Astrocyte of the spinal cord (primary cell): Measurements from ENCODE around the gene MECP2.
A peak's percentile ranks its signal among the peaks of the same experiment; 100 is the strongest.

ENCODE experiments used
- DNase-seq: peaks from one replicate; pipeline ENCODE4 v3.0.0; 2011; ENCODE audit warnings: low read depth, low spot score
- H3K4me3 ChIP-seq: 2 replicates; pipeline ENCODE4 v1.5.1; 2011; ENCODE audit warnings: low read depth, mild to moderate bottlenecking, low read length, moderate library complexity
- in situ Hi-C: cut with HindIII; loops from 2 replicates; pipeline ENCODE4 v1.10.0; 2017; ENCODE audit warnings: low sequenced_read_pairs
- TF ChIP-seq, protein P1 (sequence below): IDR thresholded peaks from 2 replicates; pipeline ENCODE4 v1.5.1; 2012; ENCODE audit warnings: low read depth, mild to moderate bottlenecking, low read length, inconsistent platforms

Gene MECP2

DNA sequence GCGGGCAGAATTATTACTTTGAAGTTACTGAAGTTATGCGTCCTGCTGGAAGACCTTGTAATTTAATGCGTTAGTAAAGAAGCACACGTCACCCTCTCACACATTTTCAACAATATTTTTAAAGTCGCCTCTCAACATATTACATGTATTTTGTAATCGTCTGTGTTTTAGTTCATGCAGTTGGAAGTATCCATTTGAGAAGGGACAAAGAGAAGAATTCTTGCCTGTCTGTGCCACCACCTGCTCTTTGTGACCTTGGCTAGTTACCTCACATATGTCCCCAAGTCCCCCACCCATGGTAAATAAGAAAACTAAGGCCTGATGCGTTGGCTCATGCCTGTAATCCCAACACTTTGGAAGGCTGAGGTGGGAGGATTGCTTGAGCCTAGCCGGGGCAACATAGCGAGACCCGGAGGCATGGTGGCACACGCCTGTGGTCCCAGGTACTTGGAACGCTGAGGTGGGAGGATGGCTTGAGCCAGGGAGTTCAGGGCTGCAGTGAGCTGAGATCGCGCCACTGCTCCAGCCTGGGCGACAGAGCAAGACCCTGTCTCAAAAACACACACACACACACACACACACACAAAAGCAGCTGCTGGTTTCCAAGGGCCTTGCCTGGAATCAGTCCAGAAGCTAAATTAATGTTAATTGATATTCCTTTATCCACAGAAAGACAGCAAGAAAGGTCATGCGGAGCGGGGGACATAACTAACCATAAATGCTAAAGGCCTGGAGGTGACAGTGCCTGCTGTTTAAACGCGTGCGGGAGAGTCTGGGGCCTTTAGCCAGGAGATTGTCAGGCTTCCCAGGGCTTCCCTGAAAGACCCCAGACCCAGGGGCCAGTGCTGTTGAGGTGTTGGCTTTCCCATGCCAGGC, 124.2 kb downstream of the MECP2 start:
- in situ Hi-C loops, result no loop called here
- TF ChIP-seq, protein P1, sequence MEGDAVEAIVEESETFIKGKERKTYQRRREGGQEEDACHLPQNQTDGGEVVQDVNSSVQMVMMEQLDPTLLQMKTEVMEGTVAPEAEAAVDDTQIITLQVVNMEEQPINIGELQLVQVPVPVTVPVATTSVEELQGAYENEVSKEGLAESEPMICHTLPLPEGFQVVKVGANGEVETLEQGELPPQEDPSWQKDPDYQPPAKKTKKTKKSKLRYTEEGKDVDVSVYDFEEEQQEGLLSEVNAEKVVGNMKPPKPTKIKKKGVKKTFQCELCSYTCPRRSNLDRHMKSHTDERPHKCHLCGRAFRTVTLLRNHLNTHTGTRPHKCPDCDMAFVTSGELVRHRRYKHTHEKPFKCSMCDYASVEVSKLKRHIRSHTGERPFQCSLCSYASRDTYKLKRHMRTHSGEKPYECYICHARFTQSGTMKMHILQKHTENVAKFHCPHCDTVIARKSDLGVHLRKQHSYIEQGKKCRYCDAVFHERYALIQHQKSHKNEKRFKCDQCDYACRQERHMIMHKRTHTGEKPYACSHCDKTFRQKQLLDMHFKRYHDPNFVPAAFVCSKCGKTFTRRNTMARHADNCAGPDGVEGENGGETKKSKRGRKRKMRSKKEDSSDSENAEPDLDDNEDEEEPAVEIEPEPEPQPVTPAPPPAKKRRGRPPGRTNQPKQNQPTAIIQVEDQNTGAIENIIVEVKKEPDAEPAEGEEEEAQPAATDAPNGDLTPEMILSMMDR, result no peak
- no peak for DNase-seq
- H3K4me3 ChIP-seq, result peak overlapping the region; percentile 54

DNA sequence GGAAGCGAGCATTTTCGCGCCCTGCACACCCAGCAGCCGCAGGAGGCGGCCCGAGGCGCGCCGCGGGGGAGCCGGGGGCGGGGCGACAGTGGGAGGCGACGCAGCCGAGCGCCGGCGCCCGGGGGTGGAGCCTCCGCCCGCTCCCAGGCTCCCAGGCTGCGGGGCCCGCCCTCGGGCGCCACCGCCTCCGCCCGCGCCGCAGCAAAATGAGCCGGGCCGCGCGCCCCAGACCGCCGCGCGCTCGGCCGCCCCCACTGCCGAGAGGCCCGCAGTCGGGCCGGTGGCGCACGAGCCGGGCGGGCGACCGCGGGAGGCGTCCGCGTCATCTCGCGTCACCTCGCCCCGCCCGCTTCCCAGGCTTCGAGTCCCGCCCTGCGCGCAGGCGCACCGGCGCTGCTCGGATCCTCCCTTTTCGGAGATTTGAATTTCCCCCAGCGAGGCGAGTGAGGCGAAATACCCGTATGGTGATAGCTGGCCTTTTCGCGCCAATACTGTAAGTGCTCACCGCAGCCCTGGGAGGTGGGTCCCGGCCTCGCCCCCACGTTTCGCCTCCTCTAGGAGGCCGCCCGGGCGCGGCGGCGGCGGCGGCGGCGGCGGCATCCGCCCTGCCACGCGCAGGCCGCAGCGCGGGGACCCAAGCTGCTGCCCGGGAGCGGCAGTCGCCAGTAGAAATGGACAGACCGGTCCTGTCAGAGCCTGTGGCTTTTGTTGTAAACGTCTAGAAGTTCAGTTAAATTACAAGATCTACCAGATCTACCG, 125.0 kb downstream of the MECP2 start, which contains the start of gene TMEM187:
TMEM187 (plus strand) TSS at position 387 of the 759 bp plus-strand sequence. CDS start 9,309 bp downstream, outside the sequence.
- TF ChIP-seq, protein P1, result no peak
- peak; percentile 91 for DNase-seq

More for the DNA sequence above, 125.0 kb downstream of the MECP2 start, which contains the start of gene TMEM187:
- peak within 1 kb of the TSS; percentile 97 for H3K4me3 ChIP-seq
- in situ Hi-C loops, result no loop called here
